Tibial nerve (tissue), 4 donors: ENCODE results near the gene BPIFB6. TPM values are rescaled to one million over a fixed set of nuclear protein-coding genes. Genes with fewer than 3 reads are reported as not detected.

Experiments
- DNase-seq, 2 donors: peaks; one replicate each; pipeline ENCODE4 v3.0.0-alpha.2; 2019; ENCODE audit warnings: low spot score in 2 of 2
- H3K27ac ChIP-seq, 4 donors: fragments of 200-600 bp; sonication (generic) in 3 of 4; one replicate each; pipeline ENCODE4 v1.5.1; 2017 to 2019; ENCODE audit warnings: mild to moderate bottlenecking in 1 of 4
- H3K27me3 ChIP-seq, 2 donors: fragments of 200-600 bp; sonication (generic) in 1 of 2; one replicate each; pipeline versions ENCODE4 v1.5.1 to v1.6.0; 2017 to 2019
- H3K36me3 ChIP-seq, 3 donors: fragments of 200-600 bp; sonication (generic); one replicate each; pipeline ENCODE4 v1.5.1; 2018 to 2019
- H3K4me1 ChIP-seq, 4 donors: fragments of 200-600 bp; sonication (generic) in 3 of 4; one replicate each; pipeline ENCODE4 v1.5.1; 2017 to 2019
- H3K4me3 ChIP-seq, 4 donors: fragments of 200-600 bp; sonication (generic) in 3 of 4; one replicate each; pipeline ENCODE4 v1.5.1; 2017 to 2019; ENCODE audit warnings: mild to moderate bottlenecking in 1 of 4, moderate library complexity in 1 of 4
- H3K9me3 ChIP-seq, 4 donors: fragments of 200-600 bp; sonication (generic) in 3 of 4; one replicate each; pipeline ENCODE4 v1.5.1; 2017 to 2019
- EP300 ChIP-seq, 2 donors: sonication (generic); formaldehyde crosslinking; IDR thresholded peaks; one replicate each; pipeline ENCODE4 v1.6.1; 2017; ENCODE audit warnings: antibody characterized with exemption in 2 of 2, mild to moderate bottlenecking in 1 of 2
- POLR2A ChIP-seq, 2 donors: fragments of 450-650 bp; IDR thresholded peaks; one replicate each; pipeline ENCODE4 v1.6.1; 2017; ENCODE audit warnings: antibody characterized with exemption in 2 of 2, mild to moderate bottlenecking in 2 of 2, moderate library complexity in 2 of 2
- whole genome bisulfite sequencing, 2 donors: methylation state at CpG; one replicate each; pipeline ENCODE4 v1.1.5; 2018; 5-methylcytosine and 5-hydroxymethylcytosine counted together
- total RNA-seq, 4 donors: library from RNA; depleted of rRNA; stranded (reverse); fragments of >200 nt; gene quantifications; one replicate each; pipeline ENCODE4 v1.1.0, GENCODE V29; 2016
- TF ChIP-seq, protein P1 (sequence below), 5 experiments: fragments of 200-600 bp in 3 of 5; fragments of 450-650 bp in 2 of 5; sonication (generic) in 3 of 5; IDR thresholded peaks; one replicate each; pipeline ENCODE4 v1.5.1; 2016 to 2019; ENCODE audit warnings: antibody characterized with exemption in 5 of 5, mild to moderate bottlenecking in 3 of 5, moderate library complexity in 2 of 5

BPIFB6 gene
- total RNA-seq, 4 donors from 2014 or later: not detected

GRCh38 chr20:33051333-33051732, 19.9 kb downstream of the BPIFB6 start:
- no peak for DNase-seq
- Histone ChIP-seq H3K36me3 (no peaks in the 10 kb centered on the region), H3K27ac (no peak overlapping the region), H3K27me3 (no peaks in the 10 kb centered on the region), H3K4me1 (no peaks in the 10 kb centered on the region), H3K4me3 (no peak overlapping the region), H3K9me3 (peaks cover 0 to 2% (median under 1%) of the 10 kb centered on the region in 4 donors)
- WGBS, 2 donors: 54 to 70% methylated on average over 4 of the region's 4 CpGs
- TF ChIP-seq POLR2A (IDR thresholded peaks at IDR 0.05) (no peak), EP300 (IDR thresholded peaks at IDR 0.05) (no peak)
- TF ChIP-seq, protein P1, sequence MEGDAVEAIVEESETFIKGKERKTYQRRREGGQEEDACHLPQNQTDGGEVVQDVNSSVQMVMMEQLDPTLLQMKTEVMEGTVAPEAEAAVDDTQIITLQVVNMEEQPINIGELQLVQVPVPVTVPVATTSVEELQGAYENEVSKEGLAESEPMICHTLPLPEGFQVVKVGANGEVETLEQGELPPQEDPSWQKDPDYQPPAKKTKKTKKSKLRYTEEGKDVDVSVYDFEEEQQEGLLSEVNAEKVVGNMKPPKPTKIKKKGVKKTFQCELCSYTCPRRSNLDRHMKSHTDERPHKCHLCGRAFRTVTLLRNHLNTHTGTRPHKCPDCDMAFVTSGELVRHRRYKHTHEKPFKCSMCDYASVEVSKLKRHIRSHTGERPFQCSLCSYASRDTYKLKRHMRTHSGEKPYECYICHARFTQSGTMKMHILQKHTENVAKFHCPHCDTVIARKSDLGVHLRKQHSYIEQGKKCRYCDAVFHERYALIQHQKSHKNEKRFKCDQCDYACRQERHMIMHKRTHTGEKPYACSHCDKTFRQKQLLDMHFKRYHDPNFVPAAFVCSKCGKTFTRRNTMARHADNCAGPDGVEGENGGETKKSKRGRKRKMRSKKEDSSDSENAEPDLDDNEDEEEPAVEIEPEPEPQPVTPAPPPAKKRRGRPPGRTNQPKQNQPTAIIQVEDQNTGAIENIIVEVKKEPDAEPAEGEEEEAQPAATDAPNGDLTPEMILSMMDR (IDR thresholded peaks at IDR 0.05): no peak

GRCh38 chr20:33053291-33054106, 22.1 kb downstream of the BPIFB6 start, which contains the start of gene BPIFB3:
Gene BPIFB3 (plus strand): TSS chr20:33053903. CDS start chr20:33055436, 1,533 bp downstream.
- H3K36me3 ChIP-seq: no peaks in the 10 kb centered on the region
- H3K4me1 ChIP-seq: no peaks in the 10 kb centered on the region
- TF ChIP-seq, protein P1 (IDR thresholded peaks at IDR 0.05): no peak
- TF ChIP-seq EP300 (IDR thresholded peaks at IDR 0.05): no peak
- no peak for TF ChIP-seq POLR2A (IDR thresholded peaks at IDR 0.05)
- no peaks in the 10 kb centered on the region for H3K27me3 ChIP-seq
- no peak within 1 kb of the TSS for H3K4me3 ChIP-seq
- no peaks in the 10 kb centered on the region for H3K9me3 ChIP-seq
- WGBS, 2 donors: 60 to 69% methylated on average over 24 to 25 of the region's 25 CpGs
- no peak within 1 kb of the TSS for H3K27ac ChIP-seq
- DNase-seq: no peak

- Histone ChIP-seq H3K27ac (no peak overlapping the region), H3K4me3 (no peak overlapping the region), H3K4me1 (no peaks in the 10 kb centered on the region), H3K36me3 (no peaks in the 10 kb centered on the region), H3K27me3 (no peaks in the 10 kb centered on the region), H3K9me3 (no peaks in the 10 kb centered on the region)
- 93 to 94% methylated on average over 7 of the region's 7 CpGs for WGBS, 2 donors
- TF ChIP-seq EP300 (IDR thresholded peaks at IDR 0.05) (no peak), POLR2A (IDR thresholded peaks at IDR 0.05) (no peak)
- TF ChIP-seq, protein P1 (IDR thresholded peaks at IDR 0.05): no peak
- DNase-seq: no peak
These were observed 22.9 kb downstream of the BPIFB6 start for GRCh38 chr20:33054381-33054780.

GRCh38 chr20:33054791-33055190, 23.3 kb downstream of the BPIFB6 start:
- no peak for DNase-seq
- 85 to 88% methylated on average over 2 of the region's 2 CpGs for WGBS, 2 donors
- Histone ChIP-seq H3K27ac (no peak overlapping the region), H3K9me3 (no peaks in the 10 kb centered on the region), H3K27me3 (no peaks in the 10 kb centered on the region), H3K36me3 (no peaks in the 10 kb centered on the region), H3K4me1 (no peaks in the 10 kb centered on the region), H3K4me3 (no peak overlapping the region)
- TF ChIP-seq, protein P1 (IDR thresholded peaks at IDR 0.05): no peak
- TF ChIP-seq POLR2A (IDR thresholded peaks at IDR 0.05): no peak
- TF ChIP-seq EP300 (IDR thresholded peaks at IDR 0.05): no peak

GRCh38 chr20:33059136-33059535, 27.7 kb downstream of the BPIFB6 start:
- H3K4me3 ChIP-seq: no peak overlapping the region
- TF ChIP-seq, protein P1 (IDR thresholded peaks at IDR 0.05): no peak
- TF ChIP-seq EP300 (IDR thresholded peaks at IDR 0.05) (no peak), POLR2A (IDR thresholded peaks at IDR 0.05) (no peak)
- no peak overlapping the region for H3K27ac ChIP-seq
- H3K27me3 ChIP-seq: no peaks in the 10 kb centered on the region
- WGBS, 2 donors: 92% methylated on average over 6 to 7 of the region's 7 CpGs
- peaks cover 0 to 10% (median 2%) of the 10 kb centered on the region in 4 donors for H3K4me1 ChIP-seq
- no peaks in the 10 kb centered on the region for H3K9me3 ChIP-seq
- no peak for DNase-seq
- H3K36me3 ChIP-seq: no peaks in the 10 kb centered on the region
